OCI-LY3 (cell line): ENCODE data around the gene SASH1.

ENCODE experiments used
- H2AFZ ChIP-seq: fragments of 200-600, 300-600 bp; shearing (Covaris generic); 2 replicates; pipeline ENCODE4 v1.6.0; 2014; ENCODE audit warnings: antibody characterized with exemption, low read depth, low read length
- H3K27ac ChIP-seq: fragments of 200-600, 300-600 bp; sonication (generic); 2 replicates; pipeline ENCODE4 v1.5.1; 2014; ENCODE audit warnings: mild to moderate bottlenecking, low read length, moderate library complexity, mixed read lengths
- H3K27me3 ChIP-seq: fragments of 200-600, 300-600 bp; sonication (generic); 2 replicates; pipeline ENCODE4 v1.6.1; 2014; ENCODE audit warnings: low read depth, low read length, mixed read lengths
- H3K36me3 ChIP-seq: fragments of 200-600, 300-600 bp; sonication (generic); replicated peaks from 2 replicates; pipeline ENCODE3; 2014; ENCODE audit warnings: low read depth, low read length, mixed read lengths
- H3K4me1 ChIP-seq: fragments of 300-600, 200-600 bp; sonication (generic); 2 replicates; pipeline ENCODE4 v1.6.1; 2014; ENCODE audit warnings: low read length, mixed read lengths
- H3K4me2 ChIP-seq: fragments of 200-600, 300-600 bp; sonication (generic); 2 replicates; pipeline ENCODE4 v1.6.1; 2014; ENCODE audit warnings: low read length, mixed read lengths
- H3K4me3 ChIP-seq: fragments of 300-600, 200-600 bp; sonication (generic); 2 replicates; pipeline ENCODE4 v1.5.1; 2014; ENCODE audit warnings: antibody characterized with exemption, mild to moderate bottlenecking, low read length, moderate library complexity
- H3K79me2 ChIP-seq: fragments of 300-600, 200-600 bp; shearing (Covaris generic); 2 replicates; pipeline ENCODE4 v1.6.1; 2014; ENCODE audit warnings: mild to moderate bottlenecking, low read length, mixed read lengths
- H3K9ac ChIP-seq: fragments of 300-600, 200-600 bp; shearing (Covaris generic); 2 replicates; pipeline ENCODE4 v1.6.0; 2014; ENCODE audit warnings: mild to moderate bottlenecking, low read length, moderate library complexity
- H3K9me3 ChIP-seq: fragments of 200-600, 300-600 bp; shearing (Covaris generic); 2 replicates; pipeline ENCODE4 v1.6.1; 2014; ENCODE audit warnings: low read length, mixed read lengths; ENCODE audit not compliant: insufficient read depth
- H4K20me1 ChIP-seq: fragments of 200-600, 300-600 bp; sonication (generic); 2 replicates; pipeline ENCODE4 v1.6.1; 2016; ENCODE audit warnings: low read length, mixed read lengths; ENCODE audit not compliant: insufficient read depth
- CTCF ChIP-seq: fragments of 200-600, 300-600 bp; sonication (generic); IDR thresholded peaks from 2 replicates; pipeline ENCODE4 v1.5.1; 2014; ENCODE audit warnings: antibody characterized with exemption, low read length, low read depth
- EZH2phosphoT487 ChIP-seq: fragments of 200-600 bp; shearing (Covaris generic); IDR thresholded peaks from 2 replicates; pipeline ENCODE4 v1.6.1; 2018; ENCODE audit warnings: antibody characterized with exemption, mixed run types, low read depth

Gene SASH1

DNA sequence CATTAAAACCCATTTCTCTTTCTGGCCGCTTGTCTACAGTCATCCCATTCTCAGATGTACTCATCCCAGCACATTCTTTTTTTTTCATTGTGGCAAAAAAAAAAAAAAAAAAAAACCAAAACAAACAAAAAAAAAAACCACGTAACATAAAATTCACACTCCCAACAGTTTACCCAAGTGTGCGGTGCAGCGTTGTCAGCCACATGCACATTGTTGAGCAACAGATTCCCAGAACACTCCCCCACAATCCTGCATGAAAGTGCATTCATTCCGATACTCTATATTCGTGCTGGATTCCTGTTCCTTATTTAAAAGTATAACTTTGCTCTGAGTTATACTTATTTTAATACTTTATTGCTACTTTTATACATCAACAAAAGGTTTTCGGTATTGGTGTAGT lies 96.0 kb downstream of the SASH1 start:
- no peaks in the 10 kb centered on the region for H4K20me1 ChIP-seq
- no peaks in the 10 kb centered on the region for H3K36me3 ChIP-seq
- H2AFZ ChIP-seq, result no peak overlapping the region
- H3K9me3 ChIP-seq, result no peaks in the 10 kb centered on the region
- TF ChIP-seq CTCF, result no peak
- TF ChIP-seq EZH2phosphoT487, result no peak
- no peak overlapping the region for H3K9ac ChIP-seq
- H3K27ac ChIP-seq, result no peak overlapping the region
- no peak overlapping the region for H3K4me2 ChIP-seq
- no peaks in the 10 kb centered on the region for H3K4me1 ChIP-seq
- H3K27me3 ChIP-seq, result no peaks in the 10 kb centered on the region; the same call in 1 of the 2 replicates
- H3K79me2 ChIP-seq, result no peaks in the 10 kb centered on the region
- no peak overlapping the region for H3K4me3 ChIP-seq

DNA sequence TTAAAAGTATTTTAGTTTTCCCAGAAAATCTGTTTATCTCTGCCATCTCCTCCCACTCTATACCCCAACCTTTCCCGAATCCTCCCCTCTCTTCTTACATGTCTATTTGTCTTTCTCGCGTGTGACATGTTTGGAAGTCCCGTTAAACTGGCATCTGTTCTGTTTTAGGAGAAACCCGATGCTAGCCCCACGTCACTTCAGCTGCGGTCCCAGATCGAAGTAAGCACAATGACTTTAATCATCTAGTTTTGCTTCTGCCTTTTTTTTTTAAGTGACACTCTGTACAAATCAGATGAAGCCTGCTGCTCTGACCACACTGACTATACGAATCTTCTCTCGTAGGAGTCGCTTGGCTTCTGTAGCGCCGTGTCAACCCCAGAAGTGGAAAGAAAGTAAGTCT lies 97.4 kb downstream of the SASH1 start:
- Histone ChIP-seq H3K9ac (no peak overlapping the region), H2AFZ (no peak overlapping the region), H3K4me2 (no peak overlapping the region), H3K27ac (no peak overlapping the region), H3K4me1 (no peaks in the 10 kb centered on the region), H3K27me3 (no peaks in the 10 kb centered on the region; the same call in 1 of the 2 replicates), H4K20me1 (no peaks in the 10 kb centered on the region), H3K36me3 (no peaks in the 10 kb centered on the region), H3K9me3 (no peaks in the 10 kb centered on the region), H3K4me3 (no peak overlapping the region), H3K79me2 (no peaks in the 10 kb centered on the region)
- no peak for TF ChIP-seq EZH2phosphoT487
- TF ChIP-seq CTCF, result no peak

DNA sequence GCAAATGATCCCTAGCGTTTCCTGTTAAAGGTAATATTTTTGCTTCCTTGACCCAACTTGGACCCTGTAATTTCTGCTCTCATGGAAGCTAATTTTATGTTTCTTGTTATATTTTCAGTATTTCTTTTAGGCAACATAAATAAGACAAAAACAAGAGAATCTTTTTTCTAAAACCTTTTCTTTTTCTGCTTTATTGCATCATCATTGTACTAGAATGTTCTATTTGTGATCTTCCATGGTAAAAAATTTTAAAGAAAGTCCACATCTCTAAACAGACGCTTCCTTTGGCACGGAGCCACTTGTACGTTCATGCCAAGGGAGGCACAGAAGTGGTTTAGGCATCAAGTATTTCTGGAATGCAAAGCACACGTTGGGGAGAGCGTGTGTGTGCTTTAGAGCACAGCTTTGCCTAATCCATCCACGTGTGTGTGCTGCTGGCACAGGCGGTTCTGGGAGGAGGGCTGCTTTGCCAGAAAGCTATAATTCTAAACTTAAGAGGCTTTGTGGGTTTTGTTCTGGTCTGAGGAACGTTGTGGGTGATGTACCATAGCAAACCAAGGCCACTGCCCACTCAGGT lies 98.3 kb downstream of the SASH1 start:
- no peaks in the 10 kb centered on the region for H3K36me3 ChIP-seq
- no peak overlapping the region for H3K4me3 ChIP-seq
- H3K27me3 ChIP-seq, result no peaks in the 10 kb centered on the region; the same call in 1 of the 2 replicates
- H3K27ac ChIP-seq, result no peak overlapping the region
- no peaks in the 10 kb centered on the region for H3K4me1 ChIP-seq
- H2AFZ ChIP-seq, result no peak overlapping the region
- no peak overlapping the region for H3K9ac ChIP-seq
- H4K20me1 ChIP-seq, result no peaks in the 10 kb centered on the region
- no peak overlapping the region for H3K4me2 ChIP-seq
- no peak for TF ChIP-seq CTCF
- H3K79me2 ChIP-seq, result no peaks in the 10 kb centered on the region
- H3K9me3 ChIP-seq, result no peaks in the 10 kb centered on the region

DNA sequence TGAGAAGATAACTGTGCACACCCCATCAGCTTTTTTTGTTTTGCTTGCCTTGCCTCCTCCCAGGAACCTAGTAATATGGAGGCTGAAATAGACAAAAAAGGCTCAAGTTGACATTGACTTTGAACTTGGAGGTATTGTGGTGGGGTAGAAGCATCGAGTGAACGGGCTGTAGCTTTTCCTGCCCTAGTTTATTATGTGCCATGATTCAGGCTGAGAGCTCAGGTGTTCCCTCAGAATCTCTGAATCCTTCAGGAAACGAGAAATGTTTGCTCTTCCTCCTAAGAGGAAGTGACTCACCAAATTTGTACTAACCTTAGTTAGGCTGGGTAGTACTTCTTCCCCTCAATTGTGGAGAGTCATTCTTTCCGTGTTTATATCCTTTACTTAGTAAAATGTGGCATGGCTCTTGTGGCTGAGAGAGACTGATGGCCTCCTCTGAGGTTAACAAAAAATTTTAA lies 98.8 kb downstream of the SASH1 start:
- Histone ChIP-seq H3K4me2 (no peak overlapping the region), H3K27ac (no peak overlapping the region), H3K79me2 (no peaks in the 10 kb centered on the region), H2AFZ (no peak overlapping the region), H4K20me1 (no peaks in the 10 kb centered on the region), H3K27me3 (no peaks in the 10 kb centered on the region; the same call in 1 of the 2 replicates), H3K36me3 (no peaks in the 10 kb centered on the region), H3K9ac (no peak overlapping the region), H3K4me3 (no peak overlapping the region), H3K9me3 (no peaks in the 10 kb centered on the region), H3K4me1 (no peaks in the 10 kb centered on the region)
- TF ChIP-seq EZH2phosphoT487, result no peak
- no peak for TF ChIP-seq CTCF
